ENCODE results near the gene NRXN3. TPM values are rescaled to one million over a fixed set of nuclear protein-coding genes. Genes with fewer than 3 reads are reported as not detected.

The NRXN3 gene
- total and polyA plus RNA-seq, 4 donors = 21.9 to 73.4 (median 65.7) TPM

DNA sequence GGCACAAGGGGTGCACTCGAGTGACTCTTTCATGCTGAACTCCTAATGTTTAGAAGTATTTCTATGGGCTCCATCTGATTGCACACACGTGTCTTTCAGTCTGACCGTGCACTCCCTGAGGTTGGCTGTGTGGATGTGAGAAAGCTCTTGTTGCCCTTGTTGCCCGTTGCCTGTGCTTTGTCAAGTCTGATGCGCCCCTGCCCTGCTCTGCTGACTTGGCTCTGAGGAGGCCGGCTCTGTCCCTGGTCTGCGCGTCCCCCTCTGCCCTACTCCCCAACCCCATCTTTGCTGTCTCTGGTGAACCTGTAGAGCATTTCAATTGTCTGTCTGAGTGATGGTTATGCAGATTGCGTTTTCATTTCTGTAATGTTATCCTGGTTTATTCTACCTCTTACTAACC, 802.3 kb downstream of the NRXN3 start:
- Histone ChIP-seq H3K9me3 (ENCODE audit: control insufficient read depth, insufficient read depth, low read length) (no peaks in the 10 kb centered on the region), H3K27me3 (ENCODE audit: control insufficient read depth, insufficient read depth, low read length) (no peaks in the 10 kb centered on the region), H3K27ac (ENCODE audit: low read depth, low read length) (no peak overlapping the region), H3K4me3 (ENCODE audit: low read depth, low read length) (no peak overlapping the region), H3K36me3 (ENCODE audit: control insufficient read depth, insufficient read depth, low read length) (no peaks in the 10 kb centered on the region), H3K4me1 (ENCODE audit: control insufficient read depth, insufficient read depth, low read length) (no peaks in the 10 kb centered on the region)
- DNase-seq (ENCODE audit: low read depth in 4 of 6, low spot score in 6 of 6) = no peak
- WGBS (ENCODE audit: insufficient coverage) = 74% methylated on average over 5 of the region's 9 CpGs

DNA sequence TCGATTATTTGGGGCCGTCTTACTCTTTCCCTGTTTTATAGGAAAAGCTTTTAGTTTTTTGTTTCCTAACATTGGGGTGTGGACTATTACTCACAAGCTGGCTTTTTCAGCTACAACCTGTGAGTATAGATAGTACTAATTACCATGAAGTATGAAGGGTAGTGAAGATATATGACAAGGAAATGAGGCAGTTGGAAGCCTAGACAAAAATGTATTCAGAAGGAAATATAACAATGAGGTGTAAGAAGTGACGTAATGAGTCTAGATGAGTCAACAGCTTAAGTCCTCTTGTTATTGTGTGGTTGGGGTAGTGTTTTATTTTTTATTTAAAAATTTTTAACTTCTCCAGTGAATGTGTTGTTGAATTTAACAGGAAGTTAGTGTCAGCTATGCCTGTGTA, 804.5 kb downstream of the NRXN3 start:
- WGBS (ENCODE audit: insufficient coverage) = 100% methylated on average over 1 of the region's 3 CpGs
- no peaks in the 10 kb centered on the region for H3K36me3 ChIP-seq (ENCODE audit: control insufficient read depth, insufficient read depth, low read length)

DNA sequence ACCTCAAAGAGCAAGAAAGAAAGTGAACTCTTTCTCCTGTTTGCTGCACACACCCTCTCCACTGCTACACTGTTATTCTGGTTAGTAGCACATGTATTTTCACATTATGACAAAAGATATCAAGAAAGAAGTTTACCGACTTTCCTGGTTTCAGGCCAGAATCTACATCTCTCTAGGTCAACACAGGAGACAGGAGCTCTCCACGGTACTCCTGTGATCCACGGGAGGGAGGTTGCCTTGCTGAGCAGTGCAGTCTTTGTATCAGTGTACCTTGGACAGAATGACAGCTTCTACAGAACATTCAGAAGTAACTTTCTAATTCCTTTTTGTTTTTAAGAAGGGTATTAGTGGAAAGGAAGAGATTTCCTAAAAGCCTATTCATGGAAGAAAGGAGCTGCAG, 805.6 kb downstream of the NRXN3 start:
- H3K4me3 ChIP-seq (ENCODE audit: low read depth, low read length) = no peak overlapping the region
- no CpG with 5 or more reads among the region's 3 CpGs for WGBS (ENCODE audit: insufficient coverage)
- no peaks in the 10 kb centered on the region for H3K4me1 ChIP-seq (ENCODE audit: control insufficient read depth, insufficient read depth, low read length)
- H3K9me3 ChIP-seq (ENCODE audit: control insufficient read depth, insufficient read depth, low read length) = no peaks in the 10 kb centered on the region
- no peaks in the 10 kb centered on the region for H3K27me3 ChIP-seq (ENCODE audit: control insufficient read depth, insufficient read depth, low read length)
- DNase-seq (ENCODE audit: low read depth in 4 of 6, low spot score in 6 of 6) = no peak
- H3K36me3 ChIP-seq (ENCODE audit: control insufficient read depth, insufficient read depth, low read length) = no peaks in the 10 kb centered on the region
- H3K27ac ChIP-seq (ENCODE audit: low read depth, low read length) = no peak overlapping the region

More for the DNA sequence above, 804.5 kb downstream of the NRXN3 start:
- no peak for DNase-seq (ENCODE audit: low read depth in 4 of 6, low spot score in 6 of 6)
- no peak overlapping the region for H3K4me3 ChIP-seq (ENCODE audit: low read depth, low read length)
- no peaks in the 10 kb centered on the region for H3K4me1 ChIP-seq (ENCODE audit: control insufficient read depth, insufficient read depth, low read length)
- H3K27ac ChIP-seq (ENCODE audit: low read depth, low read length) = no peak overlapping the region
- H3K27me3 ChIP-seq (ENCODE audit: control insufficient read depth, insufficient read depth, low read length) = no peaks in the 10 kb centered on the region
- no peaks in the 10 kb centered on the region for H3K9me3 ChIP-seq (ENCODE audit: control insufficient read depth, insufficient read depth, low read length)

DNA sequence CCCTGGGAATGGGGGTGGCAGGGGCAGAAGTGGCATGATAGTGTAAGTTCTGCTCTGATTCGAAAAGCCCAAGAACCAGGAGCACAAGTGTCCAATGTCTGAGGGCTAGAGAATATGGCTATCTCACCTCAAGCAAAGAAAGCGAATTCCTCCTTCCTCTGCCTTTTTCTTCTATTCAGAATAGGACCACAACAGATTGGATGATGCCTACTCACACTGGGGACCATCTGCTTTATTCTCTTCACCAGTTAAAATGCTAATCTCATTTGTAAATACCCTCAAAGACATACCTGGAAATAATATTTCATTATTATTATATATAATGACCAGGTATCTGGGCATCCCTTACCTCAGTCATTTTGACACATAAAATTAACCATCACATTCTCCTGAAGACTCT, 808.7 kb downstream of the NRXN3 start:
- Histone ChIP-seq H3K27ac (ENCODE audit: low read depth, low read length) (no peak overlapping the region), H3K27me3 (ENCODE audit: control insufficient read depth, insufficient read depth, low read length) (no peaks in the 10 kb centered on the region), H3K4me1 (ENCODE audit: control insufficient read depth, insufficient read depth, low read length) (no peaks in the 10 kb centered on the region), H3K4me3 (ENCODE audit: low read depth, low read length) (no peak overlapping the region), H3K9me3 (ENCODE audit: control insufficient read depth, insufficient read depth, low read length) (no peaks in the 10 kb centered on the region), H3K36me3 (ENCODE audit: control insufficient read depth, insufficient read depth, low read length) (no peaks in the 10 kb centered on the region)
- no peak for DNase-seq (ENCODE audit: low read depth in 4 of 6, low spot score in 6 of 6)
- WGBS (ENCODE audit: insufficient coverage) = 100% methylated on average over 1 of the region's 2 CpGs

DNA sequence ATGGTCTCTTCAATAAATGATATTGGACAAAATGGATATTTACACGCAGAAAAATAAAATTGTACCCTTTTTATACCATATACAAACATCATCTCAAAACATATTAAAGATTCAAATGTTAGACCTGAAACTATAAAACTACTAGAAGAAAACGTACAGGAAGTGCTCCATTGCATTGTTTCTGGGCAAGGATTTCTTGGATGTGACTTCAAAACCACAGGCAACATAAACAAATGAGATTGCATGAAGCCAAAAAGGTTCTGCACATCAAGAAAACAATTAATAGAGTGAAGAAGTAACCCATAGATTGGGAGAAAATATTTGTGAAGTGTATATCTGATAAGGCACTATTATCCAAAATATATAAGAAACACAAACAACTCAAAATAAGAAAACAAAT, 812.4 kb downstream of the NRXN3 start:
- H3K36me3 ChIP-seq (ENCODE audit: control insufficient read depth, insufficient read depth, low read length) = no peaks in the 10 kb centered on the region
- no peak overlapping the region for H3K27ac ChIP-seq (ENCODE audit: low read depth, low read length)
- no peak for DNase-seq (ENCODE audit: low read depth in 4 of 6, low spot score in 6 of 6)
- no peaks in the 10 kb centered on the region for H3K9me3 ChIP-seq (ENCODE audit: control insufficient read depth, insufficient read depth, low read length)
- no peak overlapping the region for H3K4me3 ChIP-seq (ENCODE audit: low read depth, low read length)
- no peaks in the 10 kb centered on the region for H3K4me1 ChIP-seq (ENCODE audit: control insufficient read depth, insufficient read depth, low read length)
- H3K27me3 ChIP-seq (ENCODE audit: control insufficient read depth, insufficient read depth, low read length) = no peaks in the 10 kb centered on the region
- no CpG with 5 or more reads among the region's 2 CpGs for WGBS (ENCODE audit: insufficient coverage)

GRCh38 chr14:78983126-78983525, 813.0 kb downstream of the NRXN3 start:
- no peak for DNase-seq (ENCODE audit: low read depth in 4 of 6, low spot score in 6 of 6)
- Histone ChIP-seq H3K27ac (ENCODE audit: low read depth, low read length) (no peak overlapping the region), H3K9me3 (ENCODE audit: control insufficient read depth, insufficient read depth, low read length) (no peaks in the 10 kb centered on the region), H3K4me3 (ENCODE audit: low read depth, low read length) (no peak overlapping the region), H3K4me1 (ENCODE audit: control insufficient read depth, insufficient read depth, low read length) (no peaks in the 10 kb centered on the region), H3K36me3 (ENCODE audit: control insufficient read depth, insufficient read depth, low read length) (no peaks in the 10 kb centered on the region), H3K27me3 (ENCODE audit: control insufficient read depth, insufficient read depth, low read length) (no peaks in the 10 kb centered on the region)
- WGBS (ENCODE audit: insufficient coverage) = no CpG with 5 or more reads among the region's 2 CpGs

DNA sequence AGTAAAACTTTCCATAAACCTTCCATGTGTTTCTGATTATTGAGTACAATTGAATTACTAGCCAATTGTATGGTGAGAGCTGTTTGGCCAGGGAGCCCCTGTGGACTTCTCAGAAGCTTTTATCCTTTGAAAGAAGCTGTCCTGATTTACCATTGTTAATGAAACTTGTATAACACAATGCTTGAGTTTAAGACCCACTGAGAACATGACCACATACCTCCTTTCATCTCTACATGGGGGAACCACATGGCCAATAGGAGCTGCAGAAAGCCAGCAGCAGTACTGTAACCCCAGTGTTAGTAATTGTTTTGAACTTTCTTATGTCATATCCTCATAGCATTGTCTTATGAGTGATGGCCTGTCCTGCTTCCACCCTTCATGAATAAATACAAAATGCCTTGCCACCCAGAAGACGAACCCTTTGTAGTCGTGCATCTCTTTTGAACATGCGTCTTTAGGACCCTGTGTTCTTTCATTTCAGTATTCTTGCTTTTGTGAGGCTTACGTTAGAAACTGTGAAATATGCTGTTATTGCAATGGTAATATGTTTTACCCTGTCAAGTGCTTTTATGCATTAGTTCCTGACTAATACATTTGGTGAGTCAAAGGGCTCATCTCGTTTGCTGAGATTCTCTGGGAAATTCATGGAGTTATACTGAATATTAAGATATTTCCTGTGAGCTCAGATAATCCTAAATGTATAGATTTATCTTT, 815.7 kb downstream of the NRXN3 start:
- H3K36me3 ChIP-seq (ENCODE audit: control insufficient read depth, insufficient read depth, low read length) = no peaks in the 10 kb centered on the region
- DNase-seq (ENCODE audit: low read depth in 4 of 6, low spot score in 6 of 6) = peak in 2 of 6 donors; percentile 3 to 58
- no peak overlapping the region for H3K27ac ChIP-seq (ENCODE audit: low read depth, low read length)
- 37% methylated on average over 4 of the region's 5 CpGs for WGBS (ENCODE audit: insufficient coverage)
- H3K27me3 ChIP-seq (ENCODE audit: control insufficient read depth, insufficient read depth, low read length) = no peaks in the 10 kb centered on the region
- no peak overlapping the region for H3K4me3 ChIP-seq (ENCODE audit: low read depth, low read length)
- H3K9me3 ChIP-seq (ENCODE audit: control insufficient read depth, insufficient read depth, low read length) = no peaks in the 10 kb centered on the region
- no peaks in the 10 kb centered on the region for H3K4me1 ChIP-seq (ENCODE audit: control insufficient read depth, insufficient read depth, low read length)

GRCh38 chr14:78986989-78987388, 816.8 kb downstream of the NRXN3 start:
- no peaks in the 10 kb centered on the region for H3K27me3 ChIP-seq (ENCODE audit: control insufficient read depth, insufficient read depth, low read length)
- H3K4me1 ChIP-seq (ENCODE audit: control insufficient read depth, insufficient read depth, low read length) = no peaks in the 10 kb centered on the region
- no peak for DNase-seq (ENCODE audit: low read depth in 4 of 6, low spot score in 6 of 6)
- no peaks in the 10 kb centered on the region for H3K36me3 ChIP-seq (ENCODE audit: control insufficient read depth, insufficient read depth, low read length)
- no peak overlapping the region for H3K27ac ChIP-seq (ENCODE audit: low read depth, low read length)
- no peaks in the 10 kb centered on the region for H3K9me3 ChIP-seq (ENCODE audit: control insufficient read depth, insufficient read depth, low read length)
- no peak overlapping the region for H3K4me3 ChIP-seq (ENCODE audit: low read depth, low read length)
- 37% methylated on average over 3 of the region's 6 CpGs for WGBS (ENCODE audit: insufficient coverage)

DNA sequence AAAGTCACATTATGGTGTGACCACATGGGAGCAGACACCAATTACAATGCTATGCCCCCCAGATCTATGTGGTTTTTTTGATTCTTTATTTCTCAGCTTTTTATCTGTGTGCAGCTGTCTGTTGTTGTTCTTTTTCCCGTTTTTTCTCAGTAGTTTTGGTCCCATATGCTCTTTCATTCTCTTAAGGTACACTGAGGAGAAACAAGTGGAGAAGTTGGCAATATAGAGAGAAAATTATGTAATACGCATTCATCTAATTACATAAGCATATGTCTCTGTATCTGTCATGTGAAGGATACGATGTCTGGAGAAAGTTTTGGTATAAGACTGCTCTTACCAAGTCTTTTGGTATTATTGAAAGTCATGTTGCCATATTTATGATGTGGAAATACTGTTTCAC, 819.0 kb downstream of the NRXN3 start:
- H3K27me3 ChIP-seq (ENCODE audit: control insufficient read depth, insufficient read depth, low read length) = no peaks in the 10 kb centered on the region
- H3K9me3 ChIP-seq (ENCODE audit: control insufficient read depth, insufficient read depth, low read length) = no peaks in the 10 kb centered on the region
- H3K27ac ChIP-seq (ENCODE audit: low read depth, low read length) = no peak overlapping the region
- no peaks in the 10 kb centered on the region for H3K4me1 ChIP-seq (ENCODE audit: control insufficient read depth, insufficient read depth, low read length)
- no peaks in the 10 kb centered on the region for H3K36me3 ChIP-seq (ENCODE audit: control insufficient read depth, insufficient read depth, low read length)
- no CpG with 5 or more reads among the region's 3 CpGs for WGBS (ENCODE audit: insufficient coverage)
- no peak overlapping the region for H3K4me3 ChIP-seq (ENCODE audit: low read depth, low read length)
- peak in 1 of 6 donors; percentile 38 for DNase-seq (ENCODE audit: low read depth in 4 of 6, low spot score in 6 of 6)

- no peaks in the 10 kb centered on the region for H3K27me3 ChIP-seq (ENCODE audit: control insufficient read depth, insufficient read depth, low read length)
- no peaks in the 10 kb centered on the region for H3K9me3 ChIP-seq (ENCODE audit: control insufficient read depth, insufficient read depth, low read length)
- no peak overlapping the region for H3K4me3 ChIP-seq (ENCODE audit: low read depth, low read length)
- DNase-seq (ENCODE audit: low read depth in 4 of 6, low spot score in 6 of 6) = peak in 1 of 6 donors; percentile 49
- WGBS (ENCODE audit: insufficient coverage) = 80% methylated on average over 1 of the region's 2 CpGs
- H3K36me3 ChIP-seq (ENCODE audit: control insufficient read depth, insufficient read depth, low read length) = no peaks in the 10 kb centered on the region
- no peak overlapping the region for H3K27ac ChIP-seq (ENCODE audit: low read depth, low read length)
- H3K4me1 ChIP-seq (ENCODE audit: control insufficient read depth, insufficient read depth, low read length) = no peaks in the 10 kb centered on the region
Measured at GRCh38 chr14:78992867-78993266, 822.7 kb downstream of the NRXN3 start.
